HG02981 (cell line): ENCODE results near the gene TNFRSF1B.

Experiments used
- ATAC-seq: cut with Tn5 transposase; IDR thresholded peaks from one replicate; pipeline ENCODE4 v1.9.1; 2021; ENCODE audit warnings: mild to moderate bottlenecking, moderate library complexity; ENCODE audit not compliant: unreplicated experiment

Gene TNFRSF1B

DNA sequence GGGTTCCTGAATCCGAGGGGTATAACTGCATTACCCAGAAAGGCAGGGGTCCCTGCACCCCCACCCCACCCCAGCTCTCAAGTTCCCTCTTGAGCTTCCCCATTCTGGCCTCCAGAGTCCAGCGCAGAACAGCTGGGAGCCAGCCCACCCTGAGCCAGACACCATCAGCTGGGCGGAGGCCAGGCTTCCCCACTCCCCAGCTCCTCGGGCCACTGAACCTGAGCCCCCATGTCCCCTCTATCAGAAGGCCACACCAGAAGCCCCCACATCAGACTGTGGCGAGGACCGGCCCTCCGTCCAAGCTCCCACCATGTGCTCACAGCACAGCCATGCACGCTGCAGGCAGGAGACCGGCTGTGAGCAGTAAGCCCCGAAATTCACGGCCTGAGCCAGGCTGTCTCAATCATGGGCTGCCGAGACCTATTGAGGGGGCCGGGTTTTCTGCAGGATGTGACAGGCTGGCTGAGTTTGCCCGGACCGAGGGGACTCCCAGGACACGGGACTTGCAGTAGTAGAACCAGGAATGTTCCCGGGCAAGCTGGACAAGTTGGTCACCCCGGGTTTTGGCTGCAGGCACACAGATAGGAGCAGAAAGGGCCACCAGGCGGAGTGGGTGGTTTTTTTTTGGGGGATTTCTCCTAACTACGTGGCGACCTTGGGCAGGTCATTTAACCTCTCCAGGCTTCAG is 25.5 kb upstream of the TNFRSF1B start:
- ATAC-seq: no peak

DNA sequence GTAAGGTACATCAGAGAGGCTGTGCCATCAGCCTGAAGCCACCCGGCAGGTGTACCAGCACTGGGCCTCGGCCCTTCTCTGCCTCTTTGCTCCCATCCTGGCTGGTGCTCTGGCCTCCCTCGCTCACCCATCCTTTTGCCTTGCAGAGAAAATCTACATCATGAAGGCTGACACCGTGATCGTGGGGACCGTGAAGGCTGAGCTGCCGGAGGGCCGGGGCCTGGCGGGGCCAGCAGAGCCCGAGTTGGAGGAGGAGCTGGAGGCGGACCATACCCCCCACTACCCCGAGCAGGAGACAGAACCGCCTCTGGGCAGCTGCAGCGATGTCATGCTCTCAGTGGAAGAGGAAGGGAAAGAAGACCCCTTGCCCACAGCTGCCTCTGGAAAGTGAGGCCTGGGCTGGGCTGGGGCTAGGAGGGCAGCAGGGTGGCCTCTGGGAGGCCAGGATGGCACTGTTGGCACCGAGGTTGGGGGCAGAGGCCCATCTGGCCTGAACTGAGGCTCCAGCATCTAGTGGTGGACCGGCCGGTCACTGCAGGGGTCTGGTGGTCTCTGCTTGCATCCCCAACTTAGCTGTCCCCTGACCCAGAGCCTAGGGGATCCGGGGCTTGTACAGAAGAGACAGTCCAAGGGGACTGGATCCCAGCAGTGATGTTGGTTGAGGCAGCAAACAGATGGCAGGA is 24.5 kb upstream of the TNFRSF1B start:
- ATAC-seq: no peak

DNA sequence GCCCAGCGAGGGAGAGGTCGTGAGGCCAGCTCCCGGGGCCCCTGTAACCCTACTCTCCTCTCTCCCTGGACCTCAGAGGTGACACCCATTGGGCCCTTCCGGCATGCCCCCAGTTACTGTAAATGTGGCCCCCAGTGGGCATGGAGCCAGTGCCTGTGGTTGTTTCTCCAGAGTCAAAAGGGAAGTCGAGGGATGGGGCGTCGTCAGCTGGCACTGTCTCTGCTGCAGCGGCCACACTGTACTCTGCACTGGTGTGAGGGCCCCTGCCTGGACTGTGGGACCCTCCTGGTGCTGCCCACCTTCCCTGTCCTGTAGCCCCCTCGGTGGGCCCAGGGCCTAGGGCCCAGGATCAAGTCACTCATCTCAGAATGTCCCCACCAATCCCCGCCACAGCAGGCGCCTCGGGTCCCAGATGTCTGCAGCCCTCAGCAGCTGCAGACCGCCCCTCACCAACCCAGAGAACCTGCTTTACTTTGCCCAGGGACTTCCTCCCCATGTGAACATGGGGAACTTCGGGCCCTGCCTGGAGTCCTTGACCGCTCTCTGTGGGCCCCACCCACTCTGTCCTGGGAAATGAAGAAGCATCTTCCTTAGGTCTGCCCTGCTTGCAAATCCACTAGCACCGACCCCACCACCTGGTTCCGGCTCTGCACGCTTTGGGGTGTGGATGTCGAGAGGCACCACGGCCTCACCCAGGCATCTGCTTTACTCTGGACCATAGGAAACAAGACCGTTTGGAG is 23.7 kb upstream of the TNFRSF1B start:
- no peak for ATAC-seq

DNA sequence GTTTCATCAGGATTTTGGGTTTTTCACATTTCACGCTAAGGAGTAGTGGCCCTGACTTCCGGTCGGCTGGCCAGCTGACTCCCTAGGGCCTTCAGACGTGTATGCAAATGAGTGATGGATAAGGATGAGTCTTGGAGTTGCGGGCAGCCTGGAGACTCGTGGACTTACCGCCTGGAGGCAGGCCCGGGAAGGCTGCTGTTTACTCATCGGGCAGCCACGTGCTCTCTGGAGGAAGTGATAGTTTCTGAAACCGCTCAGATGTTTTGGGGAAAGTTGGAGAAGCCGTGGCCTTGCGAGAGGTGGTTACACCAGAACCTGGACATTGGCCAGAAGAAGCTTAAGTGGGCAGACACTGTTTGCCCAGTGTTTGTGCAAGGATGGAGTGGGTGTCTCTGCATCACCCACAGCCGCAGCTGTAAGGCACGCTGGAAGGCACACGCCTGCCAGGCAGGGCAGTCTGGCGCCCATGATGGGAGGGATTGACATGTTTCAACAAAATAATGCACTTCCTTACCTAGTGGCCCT is 23.1 kb upstream of the TNFRSF1B start:
- ATAC-seq: no peak

DNA sequence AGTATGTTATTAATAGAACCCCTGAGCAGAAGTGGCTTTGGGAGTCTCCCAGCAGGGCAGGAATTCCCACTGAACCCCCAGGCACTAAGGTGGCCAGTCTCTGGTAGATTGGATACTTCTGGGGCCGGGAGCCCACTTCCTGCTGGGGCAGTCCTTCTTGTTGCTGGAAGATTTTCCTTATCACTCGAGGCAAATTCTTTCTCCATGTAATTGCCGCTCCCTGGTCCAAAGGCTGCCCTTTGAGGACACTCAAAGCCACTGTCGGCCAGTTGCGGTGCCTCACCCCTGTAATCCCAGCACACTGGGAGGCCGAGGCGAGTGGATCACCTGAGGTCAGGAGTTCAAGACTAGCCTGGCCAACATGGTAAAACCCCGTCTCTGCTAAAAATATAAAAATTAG is 22.6 kb upstream of the TNFRSF1B start:
- no peak for ATAC-seq

DNA sequence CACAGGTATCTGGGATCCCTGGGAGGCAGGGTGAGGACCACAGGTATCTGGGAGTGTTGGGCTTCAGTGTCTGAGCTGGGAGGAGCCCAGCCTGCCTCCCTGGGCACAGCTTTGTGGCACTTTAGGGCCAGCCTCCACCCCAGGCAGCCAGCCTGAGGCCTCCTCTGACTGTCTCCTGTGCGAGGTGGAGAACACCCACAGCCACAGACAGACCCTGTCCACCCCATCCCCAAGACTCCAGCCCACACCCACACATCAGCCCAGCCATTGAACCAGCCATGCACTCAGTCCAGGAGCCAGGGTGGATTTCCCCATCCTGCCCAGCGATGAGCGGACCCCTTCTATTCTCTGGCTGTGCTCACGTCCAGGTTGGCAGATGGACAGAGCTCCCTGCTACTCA is 21.8 kb upstream of the TNFRSF1B start:
- ATAC-seq: no peak

DNA sequence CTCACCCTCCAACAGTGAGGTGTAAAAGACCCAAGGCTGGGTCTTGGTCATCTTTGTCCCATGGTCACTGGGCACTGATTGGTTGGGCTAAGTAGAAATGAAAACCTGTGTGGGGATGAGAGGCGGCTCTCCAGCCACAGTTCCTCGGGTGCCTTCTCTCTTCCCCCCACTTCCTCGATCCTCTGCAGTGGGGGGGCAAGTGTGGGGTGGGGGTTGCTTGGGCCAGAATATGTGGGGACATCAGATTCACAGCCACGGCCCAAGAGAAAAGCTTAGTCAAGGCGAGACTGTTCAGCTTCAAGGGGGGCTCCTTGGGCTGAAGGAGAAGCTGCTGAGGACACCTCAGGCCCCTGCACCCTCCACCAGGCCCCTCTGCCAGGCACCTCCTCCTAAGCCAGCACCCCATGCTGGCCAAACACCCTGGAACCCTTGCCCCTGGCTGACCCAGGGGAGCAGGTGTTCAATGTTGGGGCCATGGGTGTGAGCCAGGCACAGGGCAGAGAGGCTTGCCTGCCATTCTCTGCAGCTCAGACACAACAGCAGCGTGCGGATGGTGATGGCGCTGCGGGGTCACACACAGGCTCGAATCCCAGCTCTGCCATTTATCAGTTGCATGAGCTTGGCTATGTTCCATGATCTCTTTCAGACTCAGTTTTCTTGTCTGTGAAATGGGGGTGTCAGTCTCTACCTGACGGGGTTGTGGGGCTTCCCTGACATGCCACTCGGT is 21.0 kb upstream of the TNFRSF1B start:
- ATAC-seq: no peak

DNA sequence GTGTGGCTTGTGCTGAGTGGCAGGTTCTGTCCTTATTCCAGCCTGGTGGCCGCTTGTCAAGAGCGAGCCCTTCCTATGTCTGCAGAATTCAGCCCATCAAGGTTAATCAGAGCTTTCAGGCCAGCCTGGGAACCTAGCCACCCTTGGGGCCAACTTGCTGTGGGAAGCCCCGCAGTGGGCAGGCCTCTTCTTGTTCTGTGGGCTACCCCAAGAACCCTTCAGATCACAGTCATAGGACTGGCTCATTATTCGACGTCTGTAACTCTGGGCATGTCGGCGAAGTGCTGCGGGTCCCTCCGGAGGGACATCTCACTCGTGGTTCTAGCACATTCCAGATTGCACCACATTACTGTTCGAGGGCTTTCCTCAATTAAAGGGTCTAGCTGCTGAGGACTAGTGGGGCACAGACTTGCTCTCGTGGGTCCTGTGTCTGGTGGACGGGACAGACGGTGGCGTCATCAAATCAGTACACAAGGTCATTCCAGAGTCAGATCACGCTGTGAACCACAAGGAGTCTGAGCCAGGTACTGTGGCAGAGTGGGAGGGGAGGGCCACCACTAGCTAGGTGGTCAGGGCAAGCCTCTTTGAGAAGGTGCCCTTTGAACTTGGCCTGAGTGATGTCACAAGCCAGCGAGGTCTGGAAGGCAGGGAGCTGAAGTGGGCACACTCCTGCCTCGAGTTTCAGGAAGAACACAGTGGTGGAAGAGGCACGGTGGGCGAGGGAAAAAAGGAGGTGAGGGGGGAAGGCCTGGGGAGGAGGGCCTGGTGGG is 20.3 kb upstream of the TNFRSF1B start:
- no peak for ATAC-seq

DNA sequence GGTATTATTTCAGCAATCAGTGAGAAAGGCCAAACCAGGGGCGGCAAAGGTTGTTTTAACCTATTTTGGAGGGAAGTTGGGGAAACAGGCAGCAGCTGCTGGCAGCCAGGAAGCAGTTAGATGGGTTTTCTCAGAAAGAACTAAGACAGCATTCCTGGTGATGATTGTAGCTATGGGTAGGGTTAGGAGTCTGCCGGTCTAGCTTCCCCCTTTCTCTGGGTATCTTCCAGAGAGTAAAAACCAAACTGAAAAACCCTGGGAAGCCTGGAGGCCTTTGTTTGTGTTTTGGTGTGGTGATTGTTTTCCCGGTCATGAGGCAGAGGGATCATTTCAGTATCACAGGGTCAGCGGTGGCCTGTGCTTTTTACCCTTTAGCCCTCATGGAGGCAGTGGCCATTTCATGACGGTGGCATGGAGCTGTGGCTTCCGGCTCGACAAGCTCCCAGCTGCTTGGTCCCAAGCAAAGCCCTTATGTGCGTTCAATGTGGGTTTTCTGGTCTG is 19.5 kb upstream of the TNFRSF1B start:
- no peak for ATAC-seq

DNA sequence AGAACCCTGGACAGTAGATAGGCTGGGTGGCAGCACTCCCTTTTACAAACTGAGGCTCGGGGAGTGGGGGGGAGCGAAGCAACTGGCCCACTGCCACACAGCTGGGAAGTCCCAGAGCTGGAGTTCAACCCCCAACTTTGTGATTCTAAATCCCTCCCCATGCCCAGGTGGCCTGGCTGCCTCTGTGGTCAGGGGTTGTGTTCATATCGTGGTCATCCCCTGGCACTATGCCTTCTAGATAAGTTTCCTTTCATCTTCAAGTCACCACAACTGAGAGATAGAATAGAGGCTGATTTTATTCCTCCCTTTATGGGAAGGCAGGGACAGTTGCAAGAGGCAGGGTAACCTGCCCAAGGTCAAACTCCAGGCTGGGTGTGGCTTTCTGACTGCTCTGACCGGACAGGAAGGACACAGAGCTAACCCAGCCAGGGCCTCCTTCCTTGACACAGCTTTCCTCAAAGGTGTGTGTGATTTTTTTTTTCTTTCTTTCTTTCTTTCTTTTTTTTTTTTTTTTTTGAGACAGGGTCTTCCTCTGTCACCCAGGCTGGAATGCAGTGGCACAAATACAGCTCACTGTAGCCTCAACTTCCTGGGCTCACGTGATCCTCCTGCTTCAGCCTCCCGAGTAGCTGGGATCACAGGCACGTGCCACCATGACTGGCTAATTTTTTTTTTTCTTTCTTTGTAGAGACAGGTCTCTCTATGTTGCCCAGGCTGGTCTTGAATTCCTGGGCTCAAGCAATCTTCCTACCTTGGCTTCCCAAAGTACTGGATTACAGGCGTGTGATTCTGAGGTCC is 18.4 kb upstream of the TNFRSF1B start:
- no peak for ATAC-seq

DNA sequence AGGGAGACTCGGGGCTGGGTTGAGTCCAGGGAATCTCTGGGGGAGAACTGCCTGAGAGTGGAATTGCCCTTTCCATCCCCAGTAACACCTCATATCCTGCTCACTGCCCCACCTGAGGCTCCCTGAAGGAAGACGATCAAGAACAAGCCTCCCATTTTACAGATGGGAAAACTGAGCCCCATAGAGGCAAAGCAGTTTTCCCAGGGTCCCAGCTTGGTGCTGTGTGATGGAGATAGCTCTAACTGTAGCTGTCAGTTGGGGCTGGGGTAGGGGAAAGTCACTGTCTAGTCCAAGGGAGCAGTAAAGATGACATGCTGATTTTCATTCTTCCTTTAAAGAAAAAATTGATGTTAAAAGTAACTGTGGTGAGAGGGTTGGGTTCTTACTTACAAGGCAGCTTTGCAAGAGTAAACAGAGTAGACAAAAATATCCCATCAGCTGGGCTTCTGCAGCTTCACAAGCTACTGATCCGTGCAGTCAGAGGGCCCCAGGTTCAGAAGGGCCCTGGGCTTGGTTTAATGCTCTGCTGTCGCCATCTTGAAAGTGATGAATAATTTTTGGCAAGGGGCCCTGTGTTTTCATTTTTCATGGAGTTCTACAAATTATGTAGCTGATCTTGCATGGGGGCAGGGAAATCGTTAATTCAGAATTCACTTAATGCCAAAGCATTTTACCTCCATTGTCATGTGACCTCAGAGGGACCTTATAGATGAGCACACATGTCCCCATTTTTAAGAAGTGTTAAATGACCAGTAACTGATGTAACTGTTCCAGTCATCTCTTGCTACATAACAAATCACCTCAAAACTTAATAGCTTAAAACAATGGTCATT is 17.6 kb upstream of the TNFRSF1B start:
- no peak for ATAC-seq

DNA sequence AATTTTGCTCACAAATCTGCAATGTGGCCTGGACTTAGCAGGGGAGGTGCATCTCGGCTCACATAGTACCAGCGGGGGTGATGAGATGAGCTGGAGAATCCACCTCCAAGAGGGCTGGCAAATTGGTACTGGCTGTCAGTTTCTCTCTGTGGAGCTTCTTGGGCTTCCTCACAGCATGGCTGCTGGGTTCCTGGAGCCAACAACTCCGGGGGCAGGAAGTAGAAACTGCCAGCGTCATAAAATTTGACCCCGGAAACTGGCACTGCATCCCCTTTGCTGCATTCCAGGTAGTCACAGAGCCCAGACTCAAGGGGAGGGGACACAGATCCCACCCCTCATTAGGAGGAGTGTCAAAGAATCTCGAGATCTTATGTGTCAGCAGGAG is 17.0 kb upstream of the TNFRSF1B start:
- no peak for ATAC-seq

DNA sequence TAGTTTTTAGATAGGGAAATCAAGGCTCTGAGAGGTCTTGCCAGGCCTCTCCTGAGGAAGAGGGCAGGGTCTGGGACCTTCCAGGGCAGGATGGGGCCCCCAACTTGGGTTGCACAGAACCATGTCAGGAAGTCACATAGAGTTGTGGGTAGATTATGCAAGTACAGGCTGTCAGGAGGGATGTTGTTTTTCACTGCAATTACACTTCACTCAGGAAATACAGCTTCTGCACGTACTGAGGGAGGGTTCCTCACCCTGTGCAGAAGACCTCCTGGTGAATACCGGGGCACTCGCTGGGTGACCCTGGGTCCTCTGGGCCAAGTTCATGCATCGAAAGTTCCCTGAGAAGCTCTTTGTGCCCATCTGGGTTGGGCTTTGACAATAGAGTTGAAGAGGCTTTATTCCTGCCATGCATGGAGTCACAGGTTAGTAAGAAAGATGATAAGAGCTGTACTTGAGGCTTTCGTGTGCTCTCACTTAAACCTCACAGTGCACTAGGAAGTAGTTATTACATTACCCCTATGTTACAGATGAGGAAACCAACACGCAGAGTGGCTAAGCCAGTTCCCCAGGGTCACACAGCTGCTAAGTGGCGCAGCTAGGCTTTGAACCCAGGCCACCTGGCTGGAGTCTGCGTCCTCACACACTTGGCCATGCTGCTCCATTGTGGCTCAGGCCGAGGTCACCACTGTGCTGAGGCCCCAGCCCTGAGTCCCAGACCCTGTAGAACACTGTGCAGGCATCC is 16.2 kb upstream of the TNFRSF1B start:
- ATAC-seq: no peak

DNA sequence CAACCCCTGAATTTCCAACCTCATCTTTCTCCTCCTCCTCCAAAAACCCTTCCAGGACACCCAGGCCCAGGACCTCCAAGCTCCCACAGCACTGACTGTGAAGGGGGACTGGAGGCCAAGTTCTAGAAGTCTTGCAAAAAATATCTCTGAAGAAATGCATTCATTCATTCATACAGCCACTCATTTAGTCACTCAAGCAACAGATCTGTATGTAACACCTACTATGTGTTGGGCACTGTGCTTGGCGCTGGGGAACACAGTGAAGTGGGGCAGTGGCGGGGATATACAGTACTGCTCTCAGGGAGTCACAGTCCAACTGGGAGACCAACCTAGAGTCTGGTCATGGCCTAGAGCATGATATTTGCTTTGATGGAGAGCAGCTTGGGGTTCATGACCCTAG is 15.3 kb upstream of the TNFRSF1B start:
- ATAC-seq: no peak

DNA sequence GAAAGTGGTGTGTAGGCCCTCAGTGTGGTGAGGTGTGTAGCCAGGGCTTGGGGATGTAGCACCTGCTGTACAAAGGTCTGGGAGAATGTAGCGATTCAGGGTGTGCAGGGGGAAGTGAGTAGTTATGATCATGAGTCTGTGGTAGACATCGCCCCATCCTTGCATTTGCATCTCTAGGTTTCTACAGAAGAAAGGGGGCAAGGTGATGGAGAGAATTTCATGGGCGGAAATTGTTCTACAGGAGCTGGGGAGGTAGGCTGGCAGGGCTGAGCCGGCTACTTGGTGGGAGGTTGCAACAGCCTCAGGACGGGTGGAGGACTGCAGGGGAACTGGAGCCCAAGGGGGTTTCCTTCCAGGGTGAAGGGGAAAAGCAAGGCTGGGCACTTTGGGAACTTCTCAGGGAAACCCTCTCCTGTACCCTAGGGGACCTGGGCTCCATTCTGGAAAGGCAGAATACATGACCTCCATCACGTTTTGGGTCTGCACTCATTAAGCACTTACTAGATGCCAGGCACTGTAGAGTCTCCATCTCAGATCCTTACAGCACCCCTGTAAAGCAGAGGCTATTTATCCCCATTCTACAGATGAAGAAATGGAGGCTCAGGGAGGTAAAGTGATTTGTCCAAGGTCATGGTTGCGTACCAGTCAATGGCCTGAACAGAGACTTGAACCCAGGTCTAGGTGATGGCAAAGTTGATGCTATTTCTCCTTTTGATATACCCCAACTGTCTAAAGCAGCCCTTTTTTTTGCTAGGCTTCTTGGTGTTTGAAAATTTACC is 14.5 kb upstream of the TNFRSF1B start:
- peak; percentile 67 for ATAC-seq

DNA sequence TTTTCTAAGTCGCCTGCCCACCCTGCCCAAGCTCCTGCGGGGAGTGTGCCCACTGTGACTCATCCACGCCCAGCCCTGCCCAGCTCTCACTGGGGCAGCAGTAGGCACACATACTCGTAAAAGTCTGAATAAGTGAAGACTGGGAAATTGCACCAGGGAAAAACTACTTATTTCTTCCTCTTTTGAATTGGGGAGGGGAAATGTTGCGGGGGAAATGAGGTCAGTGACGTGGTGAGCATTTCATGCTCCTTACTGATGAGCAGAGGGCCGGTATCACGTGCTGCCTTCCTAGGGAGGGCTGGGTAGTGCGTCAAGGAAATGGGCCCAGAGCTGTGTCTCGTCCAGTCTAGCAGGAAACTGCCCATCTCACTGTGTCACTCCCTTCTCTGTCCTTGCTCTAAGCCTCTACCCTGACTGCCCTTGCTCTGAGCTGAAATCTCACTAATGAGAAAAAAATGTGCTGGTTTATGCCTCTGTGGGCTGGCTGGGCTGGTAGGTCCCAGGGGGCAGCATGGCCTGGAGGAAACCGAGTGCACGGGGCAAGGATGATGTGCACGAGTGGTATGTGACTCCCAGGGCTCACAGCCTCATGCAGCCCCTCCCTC is 13.5 kb upstream of the TNFRSF1B start:
- no peak for ATAC-seq

DNA sequence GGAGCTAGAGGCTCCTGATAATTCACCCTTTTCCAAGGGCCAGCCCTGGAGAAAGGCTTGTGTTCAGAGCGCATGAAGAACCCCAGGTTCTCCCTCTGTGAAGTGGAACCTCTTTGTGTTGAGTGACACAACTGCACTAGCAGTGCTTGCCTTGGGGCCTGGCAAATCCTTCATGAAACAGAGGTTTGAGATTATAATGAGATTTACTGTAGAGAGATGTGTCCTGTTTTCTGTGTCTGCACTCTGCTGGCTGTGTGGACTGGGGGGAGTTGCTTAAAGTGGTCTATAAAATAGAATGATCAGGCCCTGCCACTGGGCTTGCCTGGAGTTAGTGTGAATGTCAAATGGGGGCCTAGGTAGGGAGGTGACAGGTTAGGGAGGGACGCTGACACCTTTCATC is 11.5 kb upstream of the TNFRSF1B start:
- no peak for ATAC-seq
